Caco-2 (cell line): ENCODE results near the gene NOX4. TPM values are rescaled to one million over a fixed set of nuclear protein-coding genes. Genes with fewer than 3 reads are reported as not detected.

Experiments used
- BruUV-seq: library from RNA; stranded (reverse); fragments of 400-500 nt; replicated peaks from 2 replicates; lab custom pipeline; 2021; lab: Mats Ljungman, UMichigan
- CTCF ChIA-PET: fragments of 300-600 bp; sonication (Branson Sonifier 250); formaldehyde crosslinking; loops from one replicate; lab custom pipeline; 2022; ENCODE audit warnings: antibody characterized with exemption; lab: Charles Lee
- POLR2A ChIA-PET: fragments of 300-600 bp; sonication (Branson Sonifier 250); formaldehyde crosslinking; loops from one replicate; lab custom pipeline; 2022; ENCODE audit warnings: antibody characterized with exemption; lab: Charles Lee
- DNase-seq, 2 experiments: peaks; one replicate each; pipeline versions ENCODE4 v3.0.0 to v3.0.0-alpha.2; 2020 to 2022
- H3K27me3 ChIP-seq: replicated peaks from 2 replicates; pipeline ENCODE4 v1.6.0; 2011; ENCODE audit warnings: low read length; ENCODE audit not compliant: control insufficient read depth, insufficient read depth
- H3K36me3 ChIP-seq: 2 replicates; pipeline ENCODE4 v1.5.1; 2011; ENCODE audit warnings: low read length; ENCODE audit not compliant: control insufficient read depth, insufficient read depth
- H3K4me1 ChIP-seq: fragments of 250-450 bp; sonication (Bioruptor Pico); 2 replicates; pipeline ENCODE4 v1.5.1; 2020; ENCODE audit warnings: mild to moderate bottlenecking
- H3K4me3 ChIP-seq: 2 replicates; pipeline ENCODE4 v1.5.1; 2011; ENCODE audit warnings: low read depth, mild to moderate bottlenecking, control low read depth, low read length
- H3K9me3 ChIP-seq: fragments of 250-450 bp; sonication (Bioruptor Pico); 2 replicates; pipeline ENCODE4 v1.5.1; 2020; ENCODE audit warnings: mild to moderate bottlenecking, moderate library complexity
- H3K27ac Mint-ChIP-seq: one replicate; pipeline ENCODE4 v1.8.0; 2022; ENCODE audit warnings: mixed read lengths; ENCODE audit not compliant: unreplicated experiment
- H3K27me3 Mint-ChIP-seq: one replicate; pipeline ENCODE4 v1.8.0; 2022; ENCODE audit warnings: mixed read lengths; ENCODE audit not compliant: insufficient read depth, unreplicated experiment
- H3K36me3 Mint-ChIP-seq: one replicate; pipeline ENCODE4 v1.8.0; 2022; ENCODE audit warnings: mild to moderate bottlenecking, mixed read lengths; ENCODE audit not compliant: insufficient read depth, unreplicated experiment
- H3K4me1 Mint-ChIP-seq: one replicate; pipeline ENCODE4 v1.8.0; 2022; ENCODE audit warnings: low read depth, mixed read lengths; ENCODE audit not compliant: unreplicated experiment
- H3K4me3 Mint-ChIP-seq: one replicate; pipeline ENCODE4 v1.8.0; 2022; ENCODE audit warnings: mild to moderate bottlenecking, moderate library complexity, mixed read lengths; ENCODE audit not compliant: unreplicated experiment
- H3K9me3 Mint-ChIP-seq: one replicate; pipeline ENCODE4 v1.8.0; 2022; ENCODE audit warnings: mixed read lengths; ENCODE audit not compliant: unreplicated experiment
- intact Hi-C: fragments of 100-400 bp; cut with micrococcal nuclease; formaldehyde crosslinking; loops from one replicate; pipeline ENCODE4 v1.10.0; 2022; ENCODE audit not compliant: unreplicated experiment
- total RNA-seq: library from RNA; stranded (reverse); gene quantifications from 2 replicates; pipeline ENCODE4 v1.2.3, GENCODE V29; 2022
- TF ChIP-seq, protein P1 (sequence below), 2 experiments: fragments of 200-600 bp in 1 of 2; IDR thresholded peaks; 1 replicate in 1 of 2; 2 replicates in 1 of 2; pipeline versions ENCODE4 v1.5.1 to v1.8.0; 2011 to 2022; ENCODE audit warnings: antibody characterized with exemption in 1 of 2, control low read depth in 1 of 2, inconsistent platforms in 1 of 2, low read depth in 1 of 2, low read length in 1 of 2, mild to moderate bottlenecking in 1 of 2, moderate library complexity in 1 of 2; ENCODE audit not compliant: insufficient read depth in 1 of 2, severe bottlenecking in 1 of 2, unreplicated experiment in 1 of 2

NOX4 gene
- total RNA-seq, 1 experiment from 2014 or later = not detected

DNA sequence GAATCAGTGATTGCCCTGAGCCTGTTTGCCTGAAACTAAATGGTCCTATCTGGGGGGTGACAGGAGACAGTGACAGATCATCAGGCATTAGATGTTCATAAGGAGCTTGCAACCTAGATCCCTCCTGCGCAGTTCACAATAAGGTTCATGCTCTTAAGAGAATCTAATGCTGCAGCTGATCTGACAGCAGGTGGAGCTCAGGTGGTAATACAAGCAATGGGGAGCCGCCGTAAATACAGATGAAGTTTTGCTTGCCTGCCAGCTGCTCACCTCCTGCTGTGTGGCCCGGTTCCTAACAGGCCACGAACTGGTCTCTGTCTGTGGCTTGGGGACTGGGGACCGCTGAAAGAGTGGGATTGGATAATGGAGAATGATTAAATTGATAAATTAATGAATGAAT lies 14.0 kb downstream of the NOX4 start:
- H3K4me1 ChIP-seq = no peaks in the 10 kb centered on the region
- no peaks in the 10 kb centered on the region for H3K36me3 ChIP-seq
- Mint-ChIP-seq H3K4me1 (peaks cover 6% of the 10 kb centered on the region), H3K4me3 (no peak overlapping the region), H3K27ac (no peak overlapping the region), H3K9me3 (no peaks in the 10 kb centered on the region), H3K36me3 (no peaks in the 10 kb centered on the region), H3K27me3 (peaks cover 3% of the 10 kb centered on the region)
- ChIA-PET CTCF (interaction anchor here (1.1 to 1.6 kb wide), 3 partner anchors 22 to 138 kb away, joined by 3 to 16 read pairs (median 3); no protein-coding TSS in a partner anchor), POLR2A (no interaction called here)
- no peaks in the 10 kb centered on the region for H3K27me3 ChIP-seq
- intact Hi-C loops = loop anchor here (1.0 to 5.0 kb wide), 3 partner anchors 137 to 378 kb away; no protein-coding TSS in a partner anchor
- peak; percentile 73 to 74 for DNase-seq
- TF ChIP-seq, protein P1, sequence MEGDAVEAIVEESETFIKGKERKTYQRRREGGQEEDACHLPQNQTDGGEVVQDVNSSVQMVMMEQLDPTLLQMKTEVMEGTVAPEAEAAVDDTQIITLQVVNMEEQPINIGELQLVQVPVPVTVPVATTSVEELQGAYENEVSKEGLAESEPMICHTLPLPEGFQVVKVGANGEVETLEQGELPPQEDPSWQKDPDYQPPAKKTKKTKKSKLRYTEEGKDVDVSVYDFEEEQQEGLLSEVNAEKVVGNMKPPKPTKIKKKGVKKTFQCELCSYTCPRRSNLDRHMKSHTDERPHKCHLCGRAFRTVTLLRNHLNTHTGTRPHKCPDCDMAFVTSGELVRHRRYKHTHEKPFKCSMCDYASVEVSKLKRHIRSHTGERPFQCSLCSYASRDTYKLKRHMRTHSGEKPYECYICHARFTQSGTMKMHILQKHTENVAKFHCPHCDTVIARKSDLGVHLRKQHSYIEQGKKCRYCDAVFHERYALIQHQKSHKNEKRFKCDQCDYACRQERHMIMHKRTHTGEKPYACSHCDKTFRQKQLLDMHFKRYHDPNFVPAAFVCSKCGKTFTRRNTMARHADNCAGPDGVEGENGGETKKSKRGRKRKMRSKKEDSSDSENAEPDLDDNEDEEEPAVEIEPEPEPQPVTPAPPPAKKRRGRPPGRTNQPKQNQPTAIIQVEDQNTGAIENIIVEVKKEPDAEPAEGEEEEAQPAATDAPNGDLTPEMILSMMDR (IDR thresholded peaks at IDR 0.05; ENCODE audit: insufficient read depth in 1 of 2, low read depth in 1 of 2, low read length in 1 of 2, severe bottlenecking in 1 of 2, unreplicated experiment in 1 of 2) = peak; percentile 51 to 68
- no peak overlapping the region for H3K4me3 ChIP-seq
- BruUV-seq = no TSS peak
- no peaks in the 10 kb centered on the region for H3K9me3 ChIP-seq

DNA sequence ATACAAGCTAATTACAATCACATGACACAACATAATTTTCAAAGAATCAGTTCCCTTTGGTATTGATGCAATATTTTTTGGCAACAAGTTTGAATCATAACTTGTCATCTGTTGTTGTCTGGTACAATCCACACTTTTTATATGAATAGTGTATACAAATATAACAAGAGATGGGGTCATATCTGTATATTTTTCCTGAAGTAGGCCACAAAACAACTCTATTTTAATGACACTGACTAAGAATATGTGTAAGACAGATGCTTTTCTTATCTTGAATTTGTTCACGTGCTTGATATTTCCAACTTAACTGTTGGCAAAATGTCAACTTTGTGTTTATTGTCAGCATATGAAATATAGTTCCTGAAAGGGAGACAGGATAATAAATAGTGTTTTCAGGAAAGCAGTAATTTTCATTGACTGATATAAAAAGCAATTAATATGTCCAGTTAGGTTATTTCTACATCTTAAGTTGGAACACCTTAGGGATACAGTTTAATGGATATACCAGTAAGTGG lies 27.9 kb downstream of the NOX4 start:
- H3K9me3 ChIP-seq = no peaks in the 10 kb centered on the region
- Mint-ChIP-seq H3K4me1 (no peaks in the 10 kb centered on the region), H3K27me3 (peaks cover 8% of the 10 kb centered on the region), H3K4me3 (no peak overlapping the region), H3K9me3 (no peaks in the 10 kb centered on the region), H3K36me3 (no peaks in the 10 kb centered on the region), H3K27ac (no peak overlapping the region)
- no peak for DNase-seq
- H3K4me1 ChIP-seq = no peaks in the 10 kb centered on the region
- no TSS peak for BruUV-seq
- ChIA-PET POLR2A (no interaction called here), CTCF (no interaction called here)
- intact Hi-C loops = no loop called here
- H3K27me3 ChIP-seq = no peaks in the 10 kb centered on the region
- no peak overlapping the region for H3K4me3 ChIP-seq
- no peaks in the 10 kb centered on the region for H3K36me3 ChIP-seq
- TF ChIP-seq, protein P1 (IDR thresholded peaks at IDR 0.05; ENCODE audit: insufficient read depth in 1 of 2, low read depth in 1 of 2, low read length in 1 of 2, severe bottlenecking in 1 of 2, unreplicated experiment in 1 of 2) = no peak

DNA sequence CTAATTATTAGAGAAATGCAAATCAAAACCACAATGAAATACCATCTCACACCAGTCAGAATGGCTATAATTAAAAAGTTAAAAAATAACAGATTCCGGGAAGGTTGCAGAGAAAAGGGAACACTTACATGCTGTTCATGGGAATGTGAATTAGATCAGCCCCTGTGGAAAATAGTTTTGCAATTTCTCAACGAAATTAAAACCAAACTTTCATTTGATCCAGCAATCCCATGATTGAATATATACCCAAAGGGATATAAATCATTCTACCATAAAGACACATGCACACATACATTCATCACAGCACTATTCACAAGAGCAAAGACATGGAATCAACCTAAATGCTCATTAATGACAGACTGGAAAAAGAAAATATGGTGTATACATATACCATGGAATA lies 32.5 kb downstream of the NOX4 start:
- Histone ChIP-seq H3K4me3 (no peak overlapping the region), H3K4me1 (no peaks in the 10 kb centered on the region), H3K27me3 (no peaks in the 10 kb centered on the region), H3K36me3 (no peaks in the 10 kb centered on the region), H3K9me3 (no peaks in the 10 kb centered on the region)
- TF ChIP-seq, protein P1 (IDR thresholded peaks at IDR 0.05; ENCODE audit: insufficient read depth in 1 of 2, low read depth in 1 of 2, low read length in 1 of 2, severe bottlenecking in 1 of 2, unreplicated experiment in 1 of 2) = no peak
- ChIA-PET CTCF (no interaction called here), POLR2A (no interaction called here)
- Mint-ChIP-seq H3K4me1 (no peaks in the 10 kb centered on the region), H3K4me3 (no peak overlapping the region), H3K36me3 (no peaks in the 10 kb centered on the region), H3K27ac (no peak overlapping the region), H3K9me3 (no peaks in the 10 kb centered on the region), H3K27me3 (peaks cover 8% of the 10 kb centered on the region)
- intact Hi-C loops = no loop called here
- BruUV-seq = no TSS peak
- DNase-seq = no peak
